Activated CD8-positive, alpha-beta memory T cell treated with anti-CD3 and anti-CD28 coated beads, Interleukin-2, amount 50 U/mL, for 48 hours (primary cell): Measurements from ENCODE around the gene WDPCP.
"Not testable (repeated sequence)": the region's sequence is repeated elsewhere in the genome, so short reads cannot be mapped to it uniquely, and the experiment has no call there.

ENCODE experiments used
- DNase-seq: peaks from one replicate; pipeline ENCODE4 v3.0.0-alpha.2; 2020

Gene WDPCP

GRCh38 chr2:63588385-63589147 lies at the start of gene WDPCP, which contains the start of gene MDH1:
Gene WDPCP, minus strand, starts transcription at chr2:63588477. Its CDS starts 206 bp downstream, at chr2:63588271.
Gene MDH1, plus strand, starts transcription at chr2:63588963. Its CDS starts 81 bp downstream, at chr2:63589044.
- DNase-seq = peak; percentile 91

GRCh38 chr2:63632382-63632781 lies 44.1 kb upstream of the WDPCP start:
- DNase-seq = no peak

GRCh38 chr2:63631501-63631900 lies 43.2 kb upstream of the WDPCP start:
- DNase-seq = no peak

GRCh38 chr2:63628403-63628942 lies 40.2 kb upstream of the WDPCP start:
- no peak for DNase-seq

- DNase-seq = no peak
These were observed 39.6 kb upstream of the WDPCP start for GRCh38 chr2:63627866-63628265.

- DNase-seq = not testable (repeated sequence)
These were observed 35.5 kb upstream of the WDPCP start for GRCh38 chr2:63623763-63624162.

- DNase-seq = no peak
These were observed 34.5 kb upstream of the WDPCP start for GRCh38 chr2:63622751-63623150.

- no peak for DNase-seq
These were observed 31.1 kb upstream of the WDPCP start for GRCh38 chr2:63619328-63619727.

GRCh38 chr2:63617366-63617765 lies 29.1 kb upstream of the WDPCP start:
- no peak for DNase-seq

- DNase-seq = no peak
These were observed 27.0 kb upstream of the WDPCP start for GRCh38 chr2:63614983-63615945.

GRCh38 chr2:63614448-63614968 lies 26.2 kb upstream of the WDPCP start:
- no peak for DNase-seq

GRCh38 chr2:63613391-63613901 lies 25.2 kb upstream of the WDPCP start:
- DNase-seq = no peak

- no peak for DNase-seq
These were observed 22.2 kb upstream of the WDPCP start for GRCh38 chr2:63610525-63610924.

- DNase-seq = not testable (repeated sequence)
These were observed 20.6 kb upstream of the WDPCP start for GRCh38 chr2:63608865-63609264.

- DNase-seq = no peak
These were observed 16.4 kb upstream of the WDPCP start for GRCh38 chr2:63604666-63605065.

- DNase-seq = no peak
These were observed 12.7 kb upstream of the WDPCP start for GRCh38 chr2:63600881-63601460.

GRCh38 chr2:63598981-63599380 lies 10.7 kb upstream of the WDPCP start:
- DNase-seq = no peak

- no peak for DNase-seq
These were observed 8.2 kb upstream of the WDPCP start for GRCh38 chr2:63596401-63596883.

- no peak for DNase-seq
These were observed 6.4 kb upstream of the WDPCP start for GRCh38 chr2:63594660-63595059.

GRCh38 chr2:63591566-63592175 lies 3.4 kb upstream of the WDPCP start:
- no peak for DNase-seq

- no peak for DNase-seq
These were observed 2.5 kb upstream of the WDPCP start for GRCh38 chr2:63590626-63591408.
